HEK293 (cell line): ENCODE results near the gene LDLRAD4.

Experiments used
- CTCF ChIA-PET: fragments of 350-600 bp; formaldehyde crosslinking; extraction: SDS; loops from one replicate; lab custom pipeline; 2021; ENCODE audit warnings: antibody characterized with exemption; lab: Yijun Ruan, JAX
- POLR2A ChIA-PET: fragments of 300-600 bp; formaldehyde crosslinking; extraction: SDS; loops from one replicate; lab custom pipeline; 2020; ENCODE audit warnings: antibody characterized with exemption, inconsistent platforms; lab: Yijun Ruan, JAX
- H3K27ac ChIP-seq: fragments of 200-500 bp; sonication (Bioruptor generic); 2 replicates; pipeline ENCODE4 v1.5.1; 2014; ENCODE audit warnings: low read depth, low read length, control low read depth, inconsistent platforms; ENCODE audit errors: extremely low read depth
- H3K36me3 ChIP-seq, 2 experiments: fragments of 200-500 bp in 1 of 2; sonication (Bioruptor generic) in 1 of 2; 1 replicate in 1 of 2; 2 replicates in 1 of 2; pipeline ENCODE4 v1.5.1; 2014 to 2017; ENCODE audit warnings: inconsistent platforms in 2 of 2, low read length in 2 of 2; ENCODE audit not compliant: control insufficient read depth in 2 of 2, insufficient read depth in 1 of 2
- H3K4me1 ChIP-seq: fragments of 200-500 bp; sonication (Bioruptor generic); 2 replicates; pipeline ENCODE4 v1.5.1; 2014; ENCODE audit warnings: mild to moderate bottlenecking, low read length, inconsistent platforms; ENCODE audit not compliant: control insufficient read depth, insufficient read depth
- H3K4me3 ChIP-seq: 2 replicates; pipeline ENCODE4 v1.5.1; 2011; ENCODE audit warnings: low read depth, mild to moderate bottlenecking, control low read depth, low read length, moderate library complexity
- H3K9me3 ChIP-seq: fragments of 200-500 bp; sonication (Bioruptor generic); 2 replicates; pipeline ENCODE4 v1.5.1; 2014; ENCODE audit warnings: low read depth, low read length, inconsistent platforms; ENCODE audit not compliant: control insufficient read depth, insufficient read depth
- BCL6B ChIP-seq: fragments of 450-650 bp; formaldehyde crosslinking; IDR thresholded peaks from 2 replicates; pipeline ENCODE4 v1.5.1; 2017; ENCODE audit warnings: missing biosample characterization, missing genetic modification characterization
- HIC1 ChIP-seq: fragments of 450-650 bp; formaldehyde crosslinking; IDR thresholded peaks from 2 replicates; pipeline ENCODE4 v1.5.1; 2016; ENCODE audit warnings: missing biosample characterization, missing genetic modification characterization
- SETDB1 ChIP-seq: IDR thresholded peaks from one replicate; pipeline ENCODE4 v1.6.1; 2017; ENCODE audit warnings: mild to moderate bottlenecking, low read length, moderate library complexity, mixed read lengths; ENCODE audit not compliant: insufficient read length
- SP7 ChIP-seq: fragments of 450-650 bp; formaldehyde crosslinking; IDR thresholded peaks from 2 replicates; pipeline ENCODE4 v1.5.1; 2016; ENCODE audit warnings: missing biosample characterization, missing genetic modification characterization
- TRIM28 ChIP-seq: IDR thresholded peaks from 2 replicates; pipeline ENCODE4 v1.6.1; 2011; ENCODE audit warnings: low read length, control low read depth, borderline replicate concordance
- WT1 ChIP-seq: fragments of 450-650 bp; formaldehyde crosslinking; IDR thresholded peaks from 2 replicates; pipeline ENCODE4 v1.5.1; 2016; ENCODE audit warnings: missing biosample characterization, missing genetic modification characterization
- ZBTB7A ChIP-seq: fragments of 450-650 bp; formaldehyde crosslinking; IDR thresholded peaks from 2 replicates; pipeline ENCODE4 v1.5.1; 2016; ENCODE audit warnings: low read depth, missing biosample characterization, missing genetic modification characterization
- ZNF157 ChIP-seq: fragments of 450-650 bp; formaldehyde crosslinking; IDR thresholded peaks from 2 replicates; pipeline ENCODE4 v1.5.1; 2016; ENCODE audit warnings: missing biosample characterization, missing genetic modification characterization
- ZNF175 ChIP-seq: fragments of 450-650 bp; formaldehyde crosslinking; IDR thresholded peaks from 2 replicates; pipeline ENCODE4 v1.5.1; 2016; ENCODE audit warnings: missing biosample characterization, missing genetic modification characterization
- ZNF18 ChIP-seq: fragments of 450-650 bp; formaldehyde crosslinking; IDR thresholded peaks from 2 replicates; pipeline ENCODE4 v1.5.1; 2016; ENCODE audit warnings: missing biosample characterization, missing genetic modification characterization
- ZNF23 ChIP-seq: fragments of 450-650 bp; formaldehyde crosslinking; IDR thresholded peaks from 2 replicates; pipeline ENCODE4 v1.5.1; 2016; ENCODE audit warnings: missing biosample characterization, missing genetic modification characterization, borderline replicate concordance
- ZNF366 ChIP-seq: fragments of 450-650 bp; formaldehyde crosslinking; conservative IDR thresholded peaks from 2 replicates; pipeline ENCODE4 v1.5.1; 2016; ENCODE audit warnings: missing biosample characterization, missing genetic modification characterization
- ZNF510 ChIP-seq: fragments of 450-650 bp; formaldehyde crosslinking; IDR thresholded peaks from 2 replicates; pipeline ENCODE4 v1.5.1; 2018; ENCODE audit warnings: mild to moderate bottlenecking, missing genetic modification characterization, missing biosample characterization; ENCODE audit not compliant: insufficient replicate concordance
- ZNF518A ChIP-seq: fragments of 450-650 bp; formaldehyde crosslinking; conservative IDR thresholded peaks from 2 replicates; pipeline ENCODE4 v1.5.1; 2016; ENCODE audit warnings: low read depth, missing biosample characterization, missing genetic modification characterization
- ZNF530 ChIP-seq: fragments of 450-650 bp; formaldehyde crosslinking; IDR thresholded peaks from 2 replicates; pipeline ENCODE4 v1.5.1; 2016; ENCODE audit warnings: low read depth, missing biosample characterization, missing genetic modification characterization
- ZNF558 ChIP-seq: fragments of 450-650 bp; formaldehyde crosslinking; IDR thresholded peaks from 2 replicates; pipeline ENCODE4 v1.5.1; 2016; ENCODE audit warnings: missing biosample characterization, missing genetic modification characterization
- ZNF670 ChIP-seq: fragments of 450-650 bp; formaldehyde crosslinking; IDR thresholded peaks from 2 replicates; pipeline ENCODE4 v1.5.1; 2016; ENCODE audit warnings: missing biosample characterization, missing genetic modification characterization, low read depth
- ZNF701 ChIP-seq: fragments of 450-650 bp; formaldehyde crosslinking; IDR thresholded peaks from 2 replicates; pipeline ENCODE4 v1.5.1; 2016; ENCODE audit warnings: missing biosample characterization, missing genetic modification characterization
- ZNF747 ChIP-seq: fragments of 450-650 bp; formaldehyde crosslinking; IDR thresholded peaks from 2 replicates; pipeline ENCODE4 v1.5.1; 2016; ENCODE audit warnings: missing biosample characterization, missing genetic modification characterization
- ZNF777 ChIP-seq: fragments of 450-650 bp; formaldehyde crosslinking; IDR thresholded peaks from 2 replicates; pipeline ENCODE4 v1.5.1; 2017; ENCODE audit warnings: missing biosample characterization, missing genetic modification characterization, borderline replicate concordance
- ZSCAN4 ChIP-seq: fragments of 450-650 bp; formaldehyde crosslinking; IDR thresholded peaks from 2 replicates; pipeline ENCODE4 v1.5.1; 2017; ENCODE audit warnings: missing biosample characterization, missing genetic modification characterization

LDLRAD4 gene

GRCh38 chr18:13660510-13660909, 441.9 kb downstream of the LDLRAD4 start (continued):
- TF ChIP-seq ZNF23 (tag by site-specific recombination) (no peak), WT1 (no peak)
- TF ChIP-seq, all 188 proteins: peak for 0

GRCh38 chr18:13661051-13661778, 442.7 kb downstream of the LDLRAD4 start:
- Histone ChIP-seq H3K27ac (no peak overlapping the region), H3K4me1 (no peaks in the 10 kb centered on the region), H3K4me3 (no peak overlapping the region), H3K9me3 (no peaks in the 10 kb centered on the region)
- POLR2A ChIA-PET = no interaction called here
- no peak for TF ChIP-seq ZSCAN4
- TF ChIP-seq ZNF510 = no peak
- TF ChIP-seq ZNF175 (tag by site-specific recombination) = no peak
- TF ChIP-seq HIC1 = no peak
- TF ChIP-seq SETDB1 = no peak
- no peak for TF ChIP-seq ZNF366 (tag by site-specific recombination)
- no peak for TF ChIP-seq BCL6B
- TF ChIP-seq ZNF701 (tag by site-specific recombination) = no peak
- TF ChIP-seq, all 188 proteins: peak for 0
- H3K36me3 ChIP-seq = peaks cover 0 to 6% of the 10 kb centered on the region in 2 experiments; a peak in 1 of 3 replicates
- CTCF ChIA-PET = interaction anchor here (1.1 kb wide), 1 partner anchor 152 kb away, joined by 3 read pairs; no protein-coding TSS in a partner anchor

GRCh38 chr18:13661779-13662256, 443.3 kb downstream of the LDLRAD4 start:
- Histone ChIP-seq H3K4me3 (no peak overlapping the region), H3K27ac (no peak overlapping the region), H3K9me3 (no peaks in the 10 kb centered on the region), H3K36me3 (peaks cover 5 to 6% of the 10 kb centered on the region in 2 experiments; a peak in 2 of 3 replicates), H3K4me1 (no peaks in the 10 kb centered on the region)
- ChIA-PET POLR2A (no interaction called here), CTCF (interaction anchor here (1.1 kb wide), 1 partner anchor 151 kb away, joined by 3 read pairs; no protein-coding TSS in a partner anchor)
- TF ChIP-seq ZNF18 (tag by site-specific recombination) = no peak
- TF ChIP-seq ZNF157 (tag by site-specific recombination) = no peak
- no peak for TF ChIP-seq ZNF558
- TF ChIP-seq ZNF530 (tag by site-specific recombination) = no peak
- TF ChIP-seq ZNF747 (tag by site-specific recombination) = no peak
- no peak for TF ChIP-seq ZNF670
- TF ChIP-seq ZBTB7A (tag by site-specific recombination) = no peak
- TF ChIP-seq TRIM28 = no peak
- TF ChIP-seq SP7 (tag by site-specific recombination) = no peak
- TF ChIP-seq ZNF518A = no peak
- TF ChIP-seq ZNF777 (tag by site-specific recombination) = no peak
